Keratinocyte (primary cell): Measurements from ENCODE around the gene POLK. TPM values are rescaled to one million over a fixed set of nuclear protein-coding genes. Genes with fewer than 3 reads are reported as not detected.

Source experiments
- DNase-seq: peaks from one replicate; pipeline ENCODE4 v3.0.0-alpha.2; 2011; ENCODE audit warnings: low read depth, missing footprints, low spot score
- FAIRE-seq: peaks from 2 replicates; lab custom pipeline; 2011; peaks lifted over from hg19 to GRCh38; lab: Jason Lieb, UNC
- H2AFZ ChIP-seq: 2 replicates; pipeline ENCODE4 v1.6.0; 2012; ENCODE audit warnings: low read length, control low read depth, inconsistent platforms; ENCODE audit not compliant: control insufficient read depth
- H3K27ac ChIP-seq: 2 replicates; pipeline ENCODE4 v1.5.1; 2011; ENCODE audit warnings: low read length; ENCODE audit not compliant: control insufficient read depth, insufficient read depth
- H3K27me3 ChIP-seq: 3 replicates; pipeline ENCODE4 v1.6.0; 2011; ENCODE audit warnings: low read length; ENCODE audit not compliant: control insufficient read depth, insufficient read depth; ENCODE audit errors: extremely low read depth
- H3K36me3 ChIP-seq, 2 experiments: 2 replicates in 1 of 2; 3 replicates in 1 of 2; pipeline ENCODE4 v1.5.1; 2011; ENCODE audit warnings: low read length in 2 of 2, mild to moderate bottlenecking in 1 of 2; ENCODE audit not compliant: control insufficient read depth in 2 of 2, insufficient read depth in 2 of 2; ENCODE audit errors: extremely low read depth in 1 of 2
- H3K4me1 ChIP-seq: 3 replicates; pipeline ENCODE4 v1.5.1; 2011; ENCODE audit warnings: low read length; ENCODE audit not compliant: control insufficient read depth, insufficient read depth; ENCODE audit errors: extremely low read depth
- H3K4me2 ChIP-seq: 3 replicates; pipeline ENCODE4 v1.6.0; 2011; ENCODE audit warnings: low read depth, low read length; ENCODE audit not compliant: control insufficient read depth, insufficient read depth; ENCODE audit errors: extremely low read depth
- H3K4me3 ChIP-seq, 3 experiments: fragments of 200-600 bp in 1 of 3; sonication (generic) in 1 of 3; 2 replicates in 2 of 3; 3 replicates in 1 of 3; pipeline ENCODE4 v1.5.1; 2011 to 2016; ENCODE audit warnings: low read length in 3 of 3, mild to moderate bottlenecking in 3 of 3, control low read depth in 2 of 3, inconsistent platforms in 1 of 3, low read depth in 1 of 3, mixed read lengths in 1 of 3, mixed run types in 1 of 3, moderate library complexity in 1 of 3; ENCODE audit not compliant: control insufficient read depth in 2 of 3, insufficient read depth in 2 of 3; ENCODE audit errors: extremely low read depth in 1 of 3
- H3K79me2 ChIP-seq: 2 replicates; pipeline ENCODE4 v1.6.0; 2012; ENCODE audit warnings: low read length; ENCODE audit not compliant: control insufficient read depth, insufficient read depth
- H3K9ac ChIP-seq: 3 replicates; pipeline ENCODE4 v1.6.0; 2011; ENCODE audit warnings: low read length; ENCODE audit not compliant: control insufficient read depth, insufficient read depth; ENCODE audit errors: extremely low read depth
- H3K9me1 ChIP-seq: 3 replicates; pipeline ENCODE4 v1.6.0; 2011; ENCODE audit warnings: low read length; ENCODE audit not compliant: control insufficient read depth, insufficient read depth; ENCODE audit errors: extremely low read depth
- H3K9me3 ChIP-seq: 2 replicates; pipeline ENCODE4 v1.5.1; 2012; ENCODE audit warnings: low read depth, low read length; ENCODE audit not compliant: control insufficient read depth
- H4K20me1 ChIP-seq: 3 replicates; pipeline ENCODE4 v1.6.0; 2011; ENCODE audit warnings: low read length; ENCODE audit not compliant: control insufficient read depth, insufficient read depth; ENCODE audit errors: extremely low read depth
- CTCF ChIP-seq, 3 experiments: IDR thresholded peaks in 1 of 3; conservative IDR thresholded peaks in 1 of 3; optimal IDR thresholded peaks in 1 of 3; 2 replicates in 2 of 3; 3 replicates in 1 of 3; pipeline versions ENCODE3 to v1.5.1; 2011; ENCODE audit warnings: low read length in 3 of 3, mild to moderate bottlenecking in 3 of 3, moderate library complexity in 2 of 3, control low read depth in 1 of 3, inconsistent platforms in 1 of 3; ENCODE audit not compliant: insufficient read depth in 2 of 3; ENCODE audit errors: extremely low read depth in 1 of 3
- EZH2 ChIP-seq: IDR thresholded peaks from one replicate; pipeline ENCODE4 v1.6.1; 2012; ENCODE audit warnings: inconsistent platforms, mild to moderate bottlenecking, low read length, moderate library complexity
- dilution Hi-C: fragments of 300-500 bp; cut with MboI; formaldehyde crosslinking; loops from one replicate; pipeline ENCODE4 v1.7.0; 2020; ENCODE audit warnings: low sequenced_read_pairs; ENCODE audit not compliant: extremely low pct_ligation_motif_present
- polyA plus RNA-seq, 5 experiments: library from polyadenylated mRNA; depleted of rRNA in 3 of 5; stranded (reverse) in 3 of 5; stranded (forward) in 1 of 5; unstranded in 1 of 5; fragments of >200 nt; gene quantifications; 1 replicate in 1 of 5; 2 replicates in 3 of 5; 3 replicates in 1 of 5; pipeline versions ENCODE4 v1.2.1 to v1.2.3, GENCODE V29; 2011 to 2012; ENCODE audit warnings: missing spikeins in 2 of 5, low read depth in 1 of 5, low replicate concordance in 1 of 5

The POLK gene
- polyA plus RNA-seq, 1 donor (not counting 4 experiments of a cell fraction or from before 2014, with no cell fraction given) = 25.8 TPM

GRCh38 chr5:75524591-75524990 lies 12.9 kb downstream of the POLK start:
- no peak overlapping the region for H3K4me3 ChIP-seq
- no peak for TF ChIP-seq CTCF (optimal IDR thresholded peaks at IDR 0.05 in 1 of 3, IDR thresholded peaks at IDR 0.05 in 1 of 3, conservative IDR thresholded peaks at IDR 0.05 in 1 of 3; ENCODE audit: extremely low read depth in 1 of 3, insufficient read depth in 2 of 3, low read length in 3 of 3)
- peaks cover 52% of the 10 kb centered on the region for H3K79me2 ChIP-seq

GRCh38 chr5:75525344-75525743 lies 13.7 kb downstream of the POLK start:
- Histone ChIP-seq H3K36me3 (no peaks in the 10 kb centered on the region), H3K9ac (no peak overlapping the region), H3K79me2 (peaks cover 48% of the 10 kb centered on the region), H4K20me1 (no peaks in the 10 kb centered on the region), H3K9me3 (no peaks in the 10 kb centered on the region), H3K4me3 (no peak overlapping the region), H3K9me1 (no peaks in the 10 kb centered on the region), H2AFZ (no peak overlapping the region), H3K27me3 (no peaks in the 10 kb centered on the region), H3K4me2 (no peak overlapping the region), H3K4me1 (peaks cover 20% of the 10 kb centered on the region), H3K27ac (no peak overlapping the region)
- no peak for TF ChIP-seq CTCF (optimal IDR thresholded peaks at IDR 0.05 in 1 of 3, IDR thresholded peaks at IDR 0.05 in 1 of 3, conservative IDR thresholded peaks at IDR 0.05 in 1 of 3; ENCODE audit: extremely low read depth in 1 of 3, insufficient read depth in 2 of 3, low read length in 3 of 3)
- TF ChIP-seq EZH2 = no peak
- dilution Hi-C loops = no loop called here
- DNase-seq = no peak
- FAIRE-seq = no peak

More at GRCh38 chr5:75524591-75524990, 12.9 kb downstream of the POLK start:
- DNase-seq (no peak), FAIRE-seq (no peak)
- Histone ChIP-seq H3K27me3 (no peaks in the 10 kb centered on the region), H2AFZ (no peak overlapping the region), H4K20me1 (no peaks in the 10 kb centered on the region), H3K4me1 (peaks cover 20% of the 10 kb centered on the region), H3K9me3 (no peaks in the 10 kb centered on the region), H3K27ac (no peak overlapping the region), H3K9ac (no peak overlapping the region), H3K36me3 (no peaks in the 10 kb centered on the region), H3K4me2 (no peak overlapping the region), H3K9me1 (no peaks in the 10 kb centered on the region)
- dilution Hi-C loops = no loop called here
